GM23338 (cell line): Measurements from ENCODE around the gene AMPD2.

Source experiments
- EZH2 ChIP-seq: fragments of 200-600 bp; sonication (generic); IDR thresholded peaks from one replicate; pipeline ENCODE4 v1.8.0; 2017; ENCODE audit warnings: antibody characterized with exemption, mild to moderate bottlenecking, low read depth; ENCODE audit not compliant: unreplicated experiment
- EZH2phosphoT487 ChIP-seq: fragments of 200-600 bp; sonication (generic); IDR thresholded peaks from one replicate; pipeline ENCODE4 v1.8.1; 2018; ENCODE audit warnings: antibody characterized with exemption; ENCODE audit not compliant: unreplicated experiment
- TF ChIP-seq, protein P1 (sequence below), 2 experiments: fragments of 200-600 bp in 1 of 2; sonication (generic) in 1 of 2; conservative IDR thresholded peaks; 2 replicates each; pipeline versions ENCODE4 v1.5.1 to v1.6.1; 2016 to 2017; ENCODE audit warnings: antibody characterized with exemption in 2 of 2, low read depth in 2 of 2, mild to moderate bottlenecking in 2 of 2, moderate library complexity in 1 of 2

DNA sequence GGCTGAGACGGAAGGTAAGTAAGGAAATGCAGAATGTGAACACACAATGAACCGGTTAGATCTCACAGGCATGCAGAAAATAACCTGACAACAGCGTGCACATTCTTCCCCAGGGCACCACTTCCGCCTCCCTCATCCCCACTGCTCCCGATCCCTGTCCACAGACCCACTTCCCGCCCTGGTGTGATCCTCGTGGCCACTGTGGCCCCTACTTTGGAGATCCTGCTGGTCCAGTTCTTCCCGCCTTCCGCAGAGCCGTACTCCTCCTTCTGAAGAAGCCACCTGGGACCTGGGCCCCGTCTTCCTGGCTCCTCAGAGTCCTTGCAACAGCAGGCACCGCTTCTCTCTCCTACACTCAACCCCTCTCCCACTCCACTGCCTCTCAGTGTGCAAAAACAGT lies 34.9 kb downstream of the AMPD2 start:
- TF ChIP-seq, protein P1, sequence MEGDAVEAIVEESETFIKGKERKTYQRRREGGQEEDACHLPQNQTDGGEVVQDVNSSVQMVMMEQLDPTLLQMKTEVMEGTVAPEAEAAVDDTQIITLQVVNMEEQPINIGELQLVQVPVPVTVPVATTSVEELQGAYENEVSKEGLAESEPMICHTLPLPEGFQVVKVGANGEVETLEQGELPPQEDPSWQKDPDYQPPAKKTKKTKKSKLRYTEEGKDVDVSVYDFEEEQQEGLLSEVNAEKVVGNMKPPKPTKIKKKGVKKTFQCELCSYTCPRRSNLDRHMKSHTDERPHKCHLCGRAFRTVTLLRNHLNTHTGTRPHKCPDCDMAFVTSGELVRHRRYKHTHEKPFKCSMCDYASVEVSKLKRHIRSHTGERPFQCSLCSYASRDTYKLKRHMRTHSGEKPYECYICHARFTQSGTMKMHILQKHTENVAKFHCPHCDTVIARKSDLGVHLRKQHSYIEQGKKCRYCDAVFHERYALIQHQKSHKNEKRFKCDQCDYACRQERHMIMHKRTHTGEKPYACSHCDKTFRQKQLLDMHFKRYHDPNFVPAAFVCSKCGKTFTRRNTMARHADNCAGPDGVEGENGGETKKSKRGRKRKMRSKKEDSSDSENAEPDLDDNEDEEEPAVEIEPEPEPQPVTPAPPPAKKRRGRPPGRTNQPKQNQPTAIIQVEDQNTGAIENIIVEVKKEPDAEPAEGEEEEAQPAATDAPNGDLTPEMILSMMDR (conservative IDR thresholded peaks at IDR 0.05; ENCODE audit: low read depth in 2 of 2): no peak
- no peak for TF ChIP-seq EZH2phosphoT487
- TF ChIP-seq EZH2: no peak
